Endothelial cell of umbilical vein (primary cell): ENCODE results near the gene ZFP36. TPM values are rescaled to one million over a fixed set of nuclear protein-coding genes. Genes with fewer than 3 reads are reported as not detected.

Experiments used
- BruUV-seq: library from RNA; stranded (reverse); fragments of 400-500 nt; replicated peaks from 2 replicates; lab custom pipeline; 2021; lab: Mats Ljungman, UMichigan
- CTCF ChIA-PET: fragments of 300-600, 350-600 bp; sonication (Branson Sonifier 250); formaldehyde crosslinking; loops from one replicate; lab custom pipeline; 2021; ENCODE audit warnings: antibody characterized with exemption, inconsistent platforms; lab: Charles Lee
- POLR2A ChIA-PET: fragments of 300-600, 350-600 bp; sonication (Branson Sonifier 250); formaldehyde crosslinking; loops from one replicate; lab custom pipeline; 2021; ENCODE audit warnings: antibody characterized with exemption, inconsistent platforms; lab: Charles Lee
- DNase-seq: peaks from one replicate; pipeline ENCODE4 v3.0.0-alpha.2; 2011; ENCODE audit warnings: low read depth, low spot score
- FAIRE-seq: peaks from 2 replicates; lab custom pipeline; 2011; peaks lifted over from hg19 to GRCh38; lab: Jason Lieb, UNC
- H2AFZ ChIP-seq: 2 replicates; pipeline ENCODE4 v1.6.0; 2012; ENCODE audit warnings: low read depth, low read length, control low read depth, inconsistent platforms
- H3K27ac ChIP-seq: 2 replicates; pipeline ENCODE4 v1.5.1; 2011; ENCODE audit warnings: low read depth, mild to moderate bottlenecking, control low read depth, low read length, moderate library complexity; ENCODE audit not compliant: insufficient read depth
- H3K27me3 ChIP-seq, 2 experiments: 2 replicates each; pipeline versions ENCODE4 v1.6.0 to v1.6.1; 2011; ENCODE audit warnings: low read length in 2 of 2, mixed read lengths in 1 of 2; ENCODE audit not compliant: control insufficient read depth in 2 of 2, insufficient read depth in 2 of 2
- H3K36me3 ChIP-seq, 2 experiments: 2 replicates in 1 of 2; 3 replicates in 1 of 2; pipeline ENCODE4 v1.5.1; 2011; ENCODE audit warnings: low read length in 2 of 2, mild to moderate bottlenecking in 1 of 2, moderate library complexity in 1 of 2; ENCODE audit not compliant: control insufficient read depth in 2 of 2, insufficient read depth in 2 of 2; ENCODE audit errors: extremely low read depth in 1 of 2
- H3K4me1 ChIP-seq: 3 replicates; pipeline ENCODE4 v1.5.1; 2011; ENCODE audit warnings: mild to moderate bottlenecking, low read length; ENCODE audit not compliant: control insufficient read depth, insufficient read depth; ENCODE audit errors: extremely low read depth
- H3K4me2 ChIP-seq: 2 replicates; pipeline ENCODE4 v1.6.1; 2011; ENCODE audit warnings: low read length, control low read depth, mixed read lengths; ENCODE audit not compliant: insufficient read depth
- H3K4me3 ChIP-seq, 3 experiments: fragments of 200-600 bp in 1 of 3; sonication (generic), shearing (Covaris generic) in 1 of 3; replicated peaks in 1 of 3; 2 replicates each; pipeline ENCODE4 v1.5.1; 2011 to 2016; ENCODE audit warnings: control low read depth in 3 of 3, low read length in 3 of 3, mild to moderate bottlenecking in 2 of 3, inconsistent platforms in 1 of 3, low read depth in 1 of 3, moderate library complexity in 1 of 3; ENCODE audit not compliant: insufficient read depth in 1 of 3
- H3K79me2 ChIP-seq: 2 replicates; pipeline ENCODE4 v1.6.0; 2012; ENCODE audit warnings: low read length, inconsistent platforms; ENCODE audit not compliant: control insufficient read depth, insufficient read depth
- H3K9ac ChIP-seq: replicated peaks from 2 replicates; pipeline ENCODE3; 2011; ENCODE audit warnings: low read length, control low read depth; ENCODE audit not compliant: insufficient read depth; ENCODE audit errors: extremely low read depth
- H3K9me1 ChIP-seq: replicated peaks from 3 replicates; pipeline ENCODE4 v1.6.0; 2011; ENCODE audit warnings: mild to moderate bottlenecking, low read length; ENCODE audit not compliant: control insufficient read depth, insufficient read depth; ENCODE audit errors: extremely low read depth
- H3K9me3 ChIP-seq: replicated peaks from 2 replicates; pipeline ENCODE4 v1.5.1; 2012; ENCODE audit warnings: low read length, inconsistent platforms; ENCODE audit not compliant: control insufficient read depth, insufficient read depth
- H4K20me1 ChIP-seq: replicated peaks from 2 replicates; pipeline ENCODE3; 2011; ENCODE audit warnings: mild to moderate bottlenecking, low read length; ENCODE audit not compliant: control insufficient read depth, insufficient read depth; ENCODE audit errors: extremely low read depth
- EZH2 ChIP-seq: IDR thresholded peaks from 2 replicates; pipeline ENCODE4 v1.6.1; 2012; ENCODE audit warnings: borderline replicate concordance, low read depth, mild to moderate bottlenecking, moderate library complexity, low read length, inconsistent platforms; ENCODE audit not compliant: severe bottlenecking
- FOS ChIP-seq: IDR thresholded peaks from 2 replicates; pipeline ENCODE4 v1.6.1; 2011; ENCODE audit warnings: mild to moderate bottlenecking, low read length, moderate library complexity, borderline replicate concordance; ENCODE audit not compliant: insufficient read depth
- GATA2 ChIP-seq: IDR thresholded peaks from 2 replicates; pipeline ENCODE4 v1.7.0; 2011; ENCODE audit warnings: low read depth, mild to moderate bottlenecking, moderate library complexity, mixed read lengths, low read length; ENCODE audit not compliant: insufficient read length, insufficient read depth
- JUN ChIP-seq: IDR thresholded peaks from 2 replicates; pipeline ENCODE4 v1.6.1; 2011; ENCODE audit warnings: borderline replicate concordance, low read depth; ENCODE audit not compliant: insufficient read length, insufficient read depth
- MAX ChIP-seq: IDR thresholded peaks from 2 replicates; pipeline ENCODE4 v1.6.1; 2011; ENCODE audit not compliant: insufficient read depth, insufficient read length
- MYC ChIP-seq: IDR thresholded peaks from one replicate; pipeline ENCODE4 v1.6.1; 2011; ENCODE audit warnings: mild to moderate bottlenecking, low read depth, low read length
- POLR2A ChIP-seq: IDR thresholded peaks from 2 replicates; pipeline ENCODE4 v1.6.1; 2012; ENCODE audit warnings: low read depth, mild to moderate bottlenecking, control low read depth, low read length
- dilution Hi-C: fragments of 300-500 bp; cut with MboI; formaldehyde crosslinking; loops from one replicate; pipeline ENCODE4 v1.15.0; 2019; ENCODE audit warnings: low sequenced_read_pairs; ENCODE audit not compliant: extremely low pct_ligation_motif_present
- intact Hi-C: fragments of 100-400 bp; cut with micrococcal nuclease; formaldehyde crosslinking; loops from one replicate; pipeline ENCODE4 v1.10.0; 2022
- polyA plus RNA-seq, 4 experiments: library from polyadenylated mRNA; depleted of rRNA in 3 of 4; stranded (reverse) in 3 of 4; unstranded in 1 of 4; fragments of >200 nt; gene quantifications; 2 replicates each; pipeline versions ENCODE4 v1.2.1 to v1.2.3, GENCODE V29; 2011 to 2012; ENCODE audit warnings: missing spikeins in 1 of 4
- total RNA-seq: library from RNA; stranded (reverse); gene quantifications from 2 replicates; pipeline ENCODE4 v1.2.3, GENCODE V29; 2021

ZFP36 gene
- total and polyA plus RNA-seq, 2 donors (not counting 3 experiments of a cell fraction or from before 2014, with no cell fraction given) = 12.2 to 21.7 TPM

- Histone ChIP-seq H3K4me1 (peaks cover 20% of the 10 kb centered on the region), H3K4me3 (no peak overlapping the region), H4K20me1 (no peaks in the 10 kb centered on the region), H3K9me1 (no peaks in the 10 kb centered on the region), H2AFZ (no peak overlapping the region), H3K27ac (no peak overlapping the region), H3K9ac (no peak overlapping the region), H3K4me2 (no peak overlapping the region), H3K79me2 (no peaks in the 10 kb centered on the region), H3K36me3 (peaks cover 0 to 6% of the 10 kb centered on the region in 2 experiments), H3K9me3 (no peaks in the 10 kb centered on the region), H3K27me3 (no peaks in the 10 kb centered on the region)
- DNase-seq = no peak
- no TSS peak for BruUV-seq
- dilution Hi-C loops (no loop called here), intact Hi-C loops (no loop called here)
- no peak for FAIRE-seq
- ChIA-PET CTCF (interaction anchor here (2.9 kb wide), 1 partner anchor 12 kb away, joined by 22 read pairs; the partner anchor contains the start of gene PLEKHG2), POLR2A (interaction anchor here (0.8 to 1.4 kb wide), 2 partner anchors 9 to 11 kb away, joined by 3 read pairs; partner anchors contain the start of genes MED29 and PAF1)
- TF ChIP-seq GATA2 (no peak), MYC (no peak), FOS (no peak), POLR2A (no peak), MAX (no peak), EZH2 (no peak), JUN (no peak)
Measured at GRCh38 chr19:39400061-39400460, 6.6 kb upstream of the ZFP36 start.

- dilution Hi-C loops (no loop called here), intact Hi-C loops (no loop called here)
- TF ChIP-seq JUN (no peak), EZH2 (no peak), GATA2 (no peak)
- H4K20me1 ChIP-seq = no peaks in the 10 kb centered on the region
- H3K9me1 ChIP-seq = no peaks in the 10 kb centered on the region
- peaks cover 23% of the 10 kb centered on the region for H3K4me1 ChIP-seq
- no peaks in the 10 kb centered on the region for H3K9me3 ChIP-seq
- H3K36me3 ChIP-seq = peaks cover 0 to 4% of the 10 kb centered on the region in 2 experiments
- no peak for FAIRE-seq
- POLR2A ChIA-PET = interaction anchor here (1.4 kb wide), 1 partner anchor 10 kb away, joined by 3 read pairs; no protein-coding TSS in a partner anchor
- no TSS peak for BruUV-seq
- H3K4me2 ChIP-seq = no peak overlapping the region
- H2AFZ ChIP-seq = no peak overlapping the region
- no peak overlapping the region for H3K9ac ChIP-seq
- no peaks in the 10 kb centered on the region for H3K27me3 ChIP-seq
- DNase-seq = no peak
- CTCF ChIA-PET = interaction anchor here (2.9 kb wide), 1 partner anchor 11 kb away, joined by 22 read pairs; the partner anchor contains the start of gene PLEKHG2
- H3K4me3 ChIP-seq = no peak overlapping the region
- no peak overlapping the region for H3K27ac ChIP-seq
- H3K79me2 ChIP-seq = no peaks in the 10 kb centered on the region
Measured at GRCh38 chr19:39401070-39401548, 5.5 kb upstream of the ZFP36 start.
